Measurements from ENCODE around the gene TMEM95. TPM values are rescaled to one million over a fixed set of nuclear protein-coding genes. Genes with fewer than 3 reads are reported as not detected.

The TMEM95 gene
- total and polyA plus RNA-seq, 2 donors (not counting 1 experiment from before 2014, with no cell fraction given) = 0.25 TPM; not detected in 1

GRCh38 chr17:7313890-7314718 lies 40.9 kb upstream of the TMEM95 start:
- H4K20me1 ChIP-seq (ENCODE audit: control insufficient read depth, insufficient read depth, low read length, poor library complexity, severe bottlenecking) = peaks cover 55% of the 10 kb centered on the region
- intact Hi-C loops (cut with micrococcal nuclease) = loop anchor here (2.0 kb wide), 1 partner anchor 39 kb away; the partner anchor contains the start of gene KCTD11

More at GRCh38 chr17:7313890-7314718, 40.9 kb upstream of the TMEM95 start:
- Histone ChIP-seq H3K27ac (ENCODE audit: low read length in 2 of 2) (peak overlapping the region; percentile 78 to 91), H3K4me2 (replicated peaks; ENCODE audit: low read depth, low read length, poor library complexity, severe bottlenecking) (peak overlapping the region; percentile 91), H3K36me3 (replicated peaks in 1 of 2; ENCODE audit: control extremely low read depth in 1 of 2, control insufficient read depth in 1 of 2, extremely low read depth in 1 of 2, insufficient read depth in 2 of 2, low read length in 1 of 2) (peaks cover 5 to 75% of the 10 kb centered on the region in 2 experiments), H3K4me3 (ENCODE audit: control extremely low read depth in 1 of 5, extremely low read depth in 1 of 5, insufficient read depth in 1 of 5, low read depth in 2 of 5, low read length in 4 of 5) (peak overlapping the region; percentile 73 to 90 (median 82)), H3K9ac (ENCODE audit: low read length) (peak overlapping the region; percentile 90), H3K4me1 (ENCODE audit: control insufficient read depth in 2 of 2, insufficient read depth in 2 of 2, low read length in 2 of 2) (peaks cover 33 to 55% of the 10 kb centered on the region in 2 donors), H3K79me2 (ENCODE audit: control insufficient read depth, insufficient read depth, low read length) (peaks cover 61% of the 10 kb centered on the region), H3K27me3 (replicated peaks in 1 of 4; ENCODE audit: control extremely low read depth in 1 of 4, control insufficient read depth in 3 of 4, insufficient read depth in 4 of 4, low read length in 3 of 4) (no peaks in the 10 kb centered on the region), H2AFZ (ENCODE audit: insufficient read depth, low read depth, low read length, poor library complexity, severe bottlenecking) (no peak overlapping the region), H3K9me3 (ENCODE audit: control extremely low read depth in 1 of 3, control insufficient read depth in 2 of 3, insufficient read depth in 1 of 3, low read length in 2 of 3) (no peaks in the 10 kb centered on the region)
- Mint-ChIP-seq H3K4me3 (peak overlapping the region; percentile 87), H3K27me3 (no peaks in the 10 kb centered on the region), H3K9me3 (ENCODE audit: insufficient read depth) (no peaks in the 10 kb centered on the region), H3K27ac (peak overlapping the region; percentile 93), H3K4me1 (peaks cover 63% of the 10 kb centered on the region)
- 49% methylated on average over 6 of the region's 9 CpGs for WGBS (ENCODE audit: insufficient coverage)
- no peak for DNase-seq
- ChIA-PET POLR2A (interaction anchor here (0.9 to 1.5 kb wide), 3 partner anchors 15 to 170 kb away, joined by 3 to 7 read pairs (median 4); partner anchors contain the start of genes NEURL4 and POLR2A), CTCF (interaction anchor here (1.0 to 2.2 kb wide), 10 partner anchors 8 to 268 kb away, joined by 3 to 19 read pairs (median 5); partner anchors contain the start of gene NEURL4)
- TF ChIP-seq EZH2 (IDR thresholded peaks at IDR 0.05; ENCODE audit: borderline replicate concordance, insufficient read depth, low read depth, low read length, poor library complexity, severe bottlenecking) = no peak
- TF ChIP-seq, protein P1, sequence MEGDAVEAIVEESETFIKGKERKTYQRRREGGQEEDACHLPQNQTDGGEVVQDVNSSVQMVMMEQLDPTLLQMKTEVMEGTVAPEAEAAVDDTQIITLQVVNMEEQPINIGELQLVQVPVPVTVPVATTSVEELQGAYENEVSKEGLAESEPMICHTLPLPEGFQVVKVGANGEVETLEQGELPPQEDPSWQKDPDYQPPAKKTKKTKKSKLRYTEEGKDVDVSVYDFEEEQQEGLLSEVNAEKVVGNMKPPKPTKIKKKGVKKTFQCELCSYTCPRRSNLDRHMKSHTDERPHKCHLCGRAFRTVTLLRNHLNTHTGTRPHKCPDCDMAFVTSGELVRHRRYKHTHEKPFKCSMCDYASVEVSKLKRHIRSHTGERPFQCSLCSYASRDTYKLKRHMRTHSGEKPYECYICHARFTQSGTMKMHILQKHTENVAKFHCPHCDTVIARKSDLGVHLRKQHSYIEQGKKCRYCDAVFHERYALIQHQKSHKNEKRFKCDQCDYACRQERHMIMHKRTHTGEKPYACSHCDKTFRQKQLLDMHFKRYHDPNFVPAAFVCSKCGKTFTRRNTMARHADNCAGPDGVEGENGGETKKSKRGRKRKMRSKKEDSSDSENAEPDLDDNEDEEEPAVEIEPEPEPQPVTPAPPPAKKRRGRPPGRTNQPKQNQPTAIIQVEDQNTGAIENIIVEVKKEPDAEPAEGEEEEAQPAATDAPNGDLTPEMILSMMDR (IDR thresholded peaks at IDR 0.05) = no peak
- no peak for ATAC-seq (ENCODE audit: low read depth)

All from B cell (primary cell).